Subcutaneous abdominal adipose tissue (tissue), 5 donors: ENCODE results near the gene ARRB1.
A peak's percentile ranks its signal among the peaks of the same experiment; 100 is the strongest.
"Not testable (repeated sequence)": the region's sequence is repeated elsewhere in the genome, so short reads cannot be mapped to it uniquely, and the experiment has no call there.

ENCODE experiments used
- H3K27ac ChIP-seq: one replicate; pipeline ENCODE4 v1.7.0; 2013; ENCODE audit warnings: low read depth, mild to moderate bottlenecking, inconsistent platforms, low read length, moderate library complexity
- H3K27me3 ChIP-seq, 5 donors: one replicate each; pipeline ENCODE4 v1.7.0; 2013; ENCODE audit warnings: low read length in 5 of 5, inconsistent platforms in 1 of 5; ENCODE audit not compliant: control insufficient read depth in 5 of 5, insufficient read depth in 4 of 5
- H3K36me3 ChIP-seq, 5 donors: one replicate each; pipeline ENCODE4 v1.7.0; 2013; ENCODE audit warnings: low read length in 5 of 5; ENCODE audit not compliant: control insufficient read depth in 5 of 5, insufficient read depth in 5 of 5
- H3K4me1 ChIP-seq, 5 donors: one replicate each; pipeline ENCODE4 v1.7.0; 2013; ENCODE audit warnings: low read length in 5 of 5, mild to moderate bottlenecking in 3 of 5, moderate library complexity in 1 of 5; ENCODE audit not compliant: control insufficient read depth in 5 of 5, insufficient read depth in 5 of 5
- H3K4me3 ChIP-seq, 5 donors: one replicate each; pipeline ENCODE4 v1.7.0; 2013; ENCODE audit warnings: low read length in 5 of 5, low read depth in 1 of 5
- H3K9ac ChIP-seq, 5 donors: one replicate each; pipeline ENCODE4 v1.7.0; 2013; ENCODE audit warnings: low read length in 5 of 5, mild to moderate bottlenecking in 4 of 5, moderate library complexity in 3 of 5
- H3K9me3 ChIP-seq, 5 donors: one replicate each; pipeline ENCODE4 v1.7.0; 2013; ENCODE audit warnings: low read length in 5 of 5; ENCODE audit not compliant: control insufficient read depth in 5 of 5
- donor health status: healthy.
- donor health status: healthy.
- donor health status: healthy.
- donor health status: healthy.
- donor health status: healthy.

Gene ARRB1

GRCh38 chr11:75371949-75372876 lies 20.8 kb upstream of the ARRB1 start:
- H3K27me3 ChIP-seq = no peaks in the 10 kb centered on the region
- no peak overlapping the region for H3K4me3 ChIP-seq
- H3K9ac ChIP-seq = no peak overlapping the region
- peaks cover 0 to 5% (median 3%) of the 10 kb centered on the region in 5 donors for H3K9me3 ChIP-seq
- H3K36me3 ChIP-seq = no peaks in the 10 kb centered on the region
- peaks cover 0 to 15% (median 4%) of the 10 kb centered on the region in 5 donors for H3K4me1 ChIP-seq
- H3K27ac ChIP-seq = peak overlapping the region; percentile 33

DNA sequence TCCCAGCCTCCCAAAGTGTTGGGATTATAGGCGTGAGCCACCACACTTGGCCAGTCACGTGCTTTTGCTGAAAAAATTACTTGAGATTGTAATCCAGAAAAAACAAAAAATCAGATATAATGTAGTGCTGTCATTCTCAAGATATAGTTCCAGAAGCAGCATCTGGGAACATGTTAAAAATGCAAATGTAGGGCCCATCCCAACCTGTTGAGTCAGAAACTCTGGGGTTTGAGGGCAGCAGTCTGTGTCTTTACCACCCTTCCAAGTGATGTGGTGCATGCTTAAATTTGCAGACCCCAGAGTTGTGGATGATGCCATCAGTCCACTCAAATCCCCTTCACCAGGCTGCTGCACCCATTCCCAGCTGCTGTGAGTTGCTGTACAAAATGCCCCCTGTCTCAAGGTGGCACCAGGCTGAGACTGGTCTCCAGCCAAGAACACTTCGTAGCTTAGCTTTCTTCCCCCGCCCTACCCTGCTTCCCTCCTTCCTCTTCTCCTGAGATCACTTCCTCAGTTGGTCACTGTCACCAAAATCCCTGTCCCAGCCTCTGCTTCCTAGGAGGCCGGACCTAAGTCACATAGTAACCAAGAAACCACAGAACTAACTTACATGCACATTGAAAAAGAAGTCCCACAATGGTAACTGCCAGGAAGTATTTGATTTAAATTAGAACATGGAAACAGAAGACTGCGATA lies 18.2 kb upstream of the ARRB1 start:
- H3K9ac ChIP-seq = no peak overlapping the region
- no peak overlapping the region for H3K27ac ChIP-seq
- H3K4me3 ChIP-seq = no peak overlapping the region
- no peaks in the 10 kb centered on the region for H3K27me3 ChIP-seq
- H3K36me3 ChIP-seq = no peaks in the 10 kb centered on the region
- H3K4me1 ChIP-seq = peaks cover 0 to 17% (median 5%) of the 10 kb centered on the region in 5 donors
- peaks cover 0 to 5% (median 3%) of the 10 kb centered on the region in 5 donors for H3K9me3 ChIP-seq

DNA sequence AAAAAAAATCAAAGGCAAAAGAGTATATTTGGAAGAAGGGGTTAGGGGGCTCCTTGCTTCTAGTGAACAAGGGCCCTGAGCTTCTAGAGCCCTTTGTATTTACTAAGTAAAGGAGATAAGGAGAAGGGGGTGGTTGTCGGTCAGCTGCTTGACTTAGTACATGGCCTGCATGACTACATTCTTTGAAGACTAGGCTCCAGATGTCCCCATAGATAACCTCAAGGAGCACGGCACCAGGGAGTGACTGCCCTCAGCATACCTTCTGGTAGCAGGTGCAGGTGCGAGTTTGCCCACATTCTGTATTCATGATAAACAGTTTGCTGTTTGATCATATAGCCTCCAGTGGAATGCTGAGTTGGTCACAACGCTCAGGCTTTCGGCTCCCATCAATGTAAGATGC lies 15.4 kb upstream of the ARRB1 start:
- H3K4me3 ChIP-seq, H3K9ac ChIP-seq, H3K27me3 ChIP-seq, H3K36me3 ChIP-seq, H3K9me3 ChIP-seq, H3K27ac ChIP-seq: not testable (repeated sequence)
- H3K4me1 ChIP-seq = peaks cover 0 to 10% (median 5%) of the 10 kb centered on the region in 5 donors

DNA sequence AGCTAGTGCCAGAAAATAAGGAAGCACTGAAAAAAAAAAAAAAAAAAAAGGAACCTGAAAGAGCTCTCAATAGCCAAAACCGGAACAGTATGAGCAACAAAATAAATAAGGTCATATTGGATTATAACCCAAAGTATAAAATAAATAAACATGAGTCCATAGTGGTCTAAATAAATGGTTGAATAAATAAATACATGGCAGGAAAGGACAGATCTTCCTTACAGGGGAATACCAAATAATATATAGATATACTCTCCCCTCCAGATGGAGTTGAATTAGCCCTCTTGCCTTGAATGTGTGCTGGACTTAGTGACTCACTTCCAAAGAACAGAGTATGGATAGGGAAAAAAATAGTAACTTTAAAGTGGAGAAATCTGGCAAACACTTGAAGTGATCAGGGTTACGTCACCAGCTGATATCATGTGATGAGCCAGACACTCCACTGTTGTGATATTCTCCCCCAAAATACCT lies 14.3 kb upstream of the ARRB1 start:
- Histone ChIP-seq H3K36me3 (no peaks in the 10 kb centered on the region), H3K4me3 (no peak overlapping the region), H3K27ac (no peak overlapping the region), H3K9me3 (peaks cover 0 to 5% (median 3%) of the 10 kb centered on the region in 5 donors), H3K27me3 (no peaks in the 10 kb centered on the region), H3K4me1 (peaks cover 0 to 10% (median 5%) of the 10 kb centered on the region in 5 donors), H3K9ac (no peak overlapping the region)

- not testable (repeated sequence) for H3K4me3 ChIP-seq, H3K9me3 ChIP-seq, H3K9ac ChIP-seq, H3K36me3 ChIP-seq, H3K27me3 ChIP-seq, H3K4me1 ChIP-seq, H3K27ac ChIP-seq
These were observed 10.8 kb upstream of the ARRB1 start for GRCh38 chr11:75362285-75362684.

DNA sequence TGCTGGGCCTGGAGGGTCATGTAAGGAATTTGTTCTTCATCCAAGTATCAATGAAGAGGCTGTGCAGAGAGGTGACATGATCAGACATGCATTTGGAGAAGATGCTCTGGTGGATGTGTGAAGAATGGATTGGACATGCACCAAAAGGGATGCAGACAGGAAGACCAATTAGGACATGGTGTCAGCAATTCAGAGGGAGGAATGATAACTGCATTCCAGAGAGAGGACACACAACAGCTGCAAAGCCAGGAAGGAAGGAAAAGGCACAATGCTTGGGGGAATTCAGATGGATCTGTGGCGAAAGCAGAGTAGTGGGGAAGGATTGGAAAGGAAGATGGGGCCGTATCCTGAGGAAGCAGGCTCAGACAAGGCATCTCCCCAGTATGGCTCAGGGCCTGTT lies 5.2 kb upstream of the ARRB1 start:
- Histone ChIP-seq H3K36me3 (no peaks in the 10 kb centered on the region), H3K27ac (no peak overlapping the region), H3K9me3 (no peaks in the 10 kb centered on the region), H3K9ac (no peak overlapping the region), H3K4me1 (peaks cover 0 to 16% (median 14%) of the 10 kb centered on the region in 5 donors), H3K27me3 (no peaks in the 10 kb centered on the region), H3K4me3 (no peak overlapping the region)

- no peak overlapping the region for H3K4me3 ChIP-seq
- H3K27ac ChIP-seq = no peak overlapping the region
- no peaks in the 10 kb centered on the region for H3K36me3 ChIP-seq
- no peaks in the 10 kb centered on the region for H3K27me3 ChIP-seq
- H3K4me1 ChIP-seq = peaks cover 5 to 28% (median 26%) of the 10 kb centered on the region in 5 donors
- no peaks in the 10 kb centered on the region for H3K9me3 ChIP-seq
- H3K9ac ChIP-seq = no peak overlapping the region
These were observed 3.6 kb upstream of the ARRB1 start for GRCh38 chr11:75355051-75355450.

DNA sequence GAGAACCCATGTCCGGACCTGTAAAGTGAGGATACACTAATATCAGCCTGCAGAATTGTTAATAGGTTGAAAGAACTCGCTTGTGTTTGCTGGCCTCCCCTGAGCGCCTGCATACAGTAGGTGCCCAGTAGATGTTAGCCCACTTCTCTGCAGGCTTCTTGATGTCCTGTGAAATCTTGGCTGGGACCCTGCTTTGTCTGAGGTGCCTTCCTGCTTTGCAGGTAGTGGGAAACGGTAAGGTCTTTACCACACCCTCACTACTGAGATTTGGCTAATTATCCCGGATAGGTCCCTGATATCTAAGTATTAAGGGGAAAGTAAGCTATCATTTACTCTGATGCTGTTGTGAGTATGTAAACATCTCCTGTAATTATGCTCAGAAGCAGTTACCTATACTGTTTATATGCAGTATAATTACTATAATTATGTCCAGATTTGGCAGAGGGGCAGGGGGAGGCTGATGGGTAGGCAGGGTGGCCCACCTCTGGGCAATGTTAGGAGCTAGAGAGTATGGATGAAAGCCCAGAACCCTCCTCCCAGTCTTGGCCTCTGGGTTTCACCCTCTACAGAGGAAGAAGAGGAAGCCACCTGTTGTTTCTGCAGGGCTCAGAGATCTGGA lies 1.2 kb upstream of the ARRB1 start:
- Histone ChIP-seq H3K9ac (peak overlapping the region in 3 of 5 donors; percentile 59 to 84 (median 75)), H3K4me3 (peak overlapping the region; percentile 64 to 87 (median 81)), H3K4me1 (peaks cover 26 to 52% (median 49%) of the 10 kb centered on the region in 5 donors)

DNA sequence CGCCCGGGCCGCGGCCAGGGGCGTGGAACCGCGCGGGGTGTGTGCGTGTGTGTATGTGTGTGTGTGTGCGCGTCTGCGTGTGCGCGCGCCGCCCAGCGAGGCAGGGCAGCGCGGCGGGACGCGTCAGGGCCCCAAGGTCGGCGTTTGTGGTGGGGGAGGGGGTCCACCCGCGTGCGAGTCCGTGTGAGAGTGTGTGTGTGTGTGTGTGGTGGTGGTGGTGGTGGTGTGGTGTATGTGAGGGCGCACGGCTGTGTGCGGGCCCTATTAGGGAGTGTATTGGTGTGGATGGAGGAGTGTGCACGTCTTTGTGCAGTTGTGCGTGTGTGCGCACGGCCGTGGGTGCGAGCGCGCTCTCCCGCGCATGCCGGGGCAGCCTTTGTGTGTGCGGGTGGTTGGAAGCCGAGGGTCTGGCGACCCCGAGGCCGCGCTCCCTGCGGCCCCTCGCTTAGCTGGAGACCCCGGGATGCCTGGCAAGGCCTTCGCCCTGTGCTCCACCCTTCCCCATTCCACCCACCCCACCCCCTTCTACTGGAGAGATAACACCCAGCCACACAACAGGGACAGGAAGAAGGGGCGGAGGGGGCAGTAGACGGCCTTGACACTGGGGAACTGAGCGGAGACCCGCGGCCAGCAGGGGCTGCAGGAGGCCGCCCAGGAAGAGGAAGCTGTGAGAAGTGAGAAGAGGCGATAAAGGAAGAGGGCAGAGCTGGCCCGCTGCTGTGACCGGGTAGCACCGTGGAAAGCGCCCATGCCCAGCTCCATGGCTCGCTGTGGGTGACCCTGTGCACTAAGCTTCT lies 528 bp upstream of the ARRB1 start:
- peak overlapping the region in 4 of 5 donors; percentile 59 to 84 (median 68) for H3K9ac ChIP-seq

More for the DNA sequence above, 1.2 kb upstream of the ARRB1 start:
- Histone ChIP-seq H3K27ac (peak overlapping the region; percentile 72), H3K9me3 (no peaks in the 10 kb centered on the region), H3K27me3 (no peaks in the 10 kb centered on the region), H3K36me3 (no peaks in the 10 kb centered on the region)

More for the DNA sequence above, 528 bp upstream of the ARRB1 start:
- H3K27me3 ChIP-seq = no peaks in the 10 kb centered on the region
- H3K4me1 ChIP-seq = peaks cover 32 to 59% (median 56%) of the 10 kb centered on the region in 5 donors
- peak overlapping the region; percentile 64 to 87 (median 81) for H3K4me3 ChIP-seq
- no peaks in the 10 kb centered on the region for H3K36me3 ChIP-seq
- peak overlapping the region; percentile 72 for H3K27ac ChIP-seq
- H3K9me3 ChIP-seq = no peaks in the 10 kb centered on the region
